Stimulated activated effector memory CD8-positive, alpha-beta T cell treated with anti-CD3 and anti-CD28 coated beads, Interleukin-12 subunit alpha, Interleukin-12 subunit beta, amount 100 ng/mL, for 72 hours (primary cell): Measurements from ENCODE around the gene SRSF3.
A peak's percentile ranks its signal among the peaks of the same experiment; 100 is the strongest.
"Not testable (repeated sequence)": the region's sequence is repeated elsewhere in the genome, so short reads cannot be mapped to it uniquely, and the experiment has no call there.

ENCODE experiments used
- ATAC-seq: fragments of 150-1000 bp; cut with Tn5 transposase; 2 replicates; pipeline ENCODE4 v1.10.0; 2021
- DNase-seq, 2 donors: peaks; one replicate each; pipeline ENCODE4 v3.0.0; 2021 to 2022; ENCODE audit warnings: low spot score in 2 of 2
- H3K27ac Mint-ChIP-seq: one replicate; pipeline ENCODE4 v1.8.0; 2022; ENCODE audit warnings: mild to moderate bottlenecking, mixed read lengths
- H3K36me3 Mint-ChIP-seq: one replicate; pipeline ENCODE4 v1.8.0; 2022; ENCODE audit warnings: mild to moderate bottlenecking, mixed read lengths
- H3K4me1 Mint-ChIP-seq: one replicate; pipeline ENCODE4 v1.8.0; 2022; ENCODE audit warnings: mixed read lengths
- H3K4me3 Mint-ChIP-seq: one replicate; pipeline ENCODE4 v1.8.0; 2022; ENCODE audit warnings: mild to moderate bottlenecking, mixed read lengths
- H3K9me3 Mint-ChIP-seq: one replicate; pipeline ENCODE4 v1.8.0; 2022; ENCODE audit warnings: mixed read lengths

The SRSF3 gene

GRCh38 chr6:36593569-36594028 is 563 bp upstream of the SRSF3 start:
- Mint-ChIP-seq H3K4me1 (peaks cover 44% of the 10 kb centered on the region), H3K9me3 (no peaks in the 10 kb centered on the region), H3K27ac (peak overlapping the region; percentile 99), H3K4me3 (peak overlapping the region; percentile 81), H3K36me3 (peaks cover 54% of the 10 kb centered on the region)
- DNase-seq (peak in 1 of 2 donors; percentile 33), ATAC-seq (peak; percentile 51)

- Mint-ChIP-seq H3K9me3 (no peaks in the 10 kb centered on the region), H3K4me3 (peak overlapping the region; percentile 81), H3K4me1 (peaks cover 59% of the 10 kb centered on the region), H3K27ac (peak overlapping the region; percentile 99), H3K36me3 (peaks cover 69% of the 10 kb centered on the region)
- ATAC-seq (no peak), DNase-seq (no peak)
Observed at GRCh38 chr6:36594816-36595643, 868 bp downstream of the SRSF3 start.

GRCh38 chr6:36596356-36596755 is 2.2 kb downstream of the SRSF3 start:
- no peak for DNase-seq
- Mint-ChIP-seq H3K36me3 (peaks cover 82% of the 10 kb centered on the region), H3K4me1 (peaks cover 63% of the 10 kb centered on the region), H3K4me3 (peak overlapping the region; percentile 81), H3K27ac (peak overlapping the region; percentile 99), H3K9me3 (no peaks in the 10 kb centered on the region)
- ATAC-seq: no peak

- Mint-ChIP-seq H3K36me3 (peaks cover 96% of the 10 kb centered on the region), H3K4me1 (peaks cover 66% of the 10 kb centered on the region), H3K4me3 (peak overlapping the region; percentile 81), H3K27ac (peak overlapping the region; percentile 99), H3K9me3 (no peaks in the 10 kb centered on the region)
- no peak for ATAC-seq
- DNase-seq: no peak
Observed at GRCh38 chr6:36597775-36598174, 3.6 kb downstream of the SRSF3 start.

GRCh38 chr6:36598326-36598725 is 4.2 kb downstream of the SRSF3 start:
- Mint-ChIP-seq H3K4me3 (peak overlapping the region; percentile 81), H3K9me3 (no peaks in the 10 kb centered on the region), H3K27ac (peak overlapping the region; percentile 99), H3K36me3 (peaks cover 100% of the 10 kb centered on the region), H3K4me1 (peaks cover 66% of the 10 kb centered on the region)
- DNase-seq: no peak
- no peak for ATAC-seq

- peaks cover 67% of the 10 kb centered on the region for H3K4me1 Mint-ChIP-seq
- H3K36me3 Mint-ChIP-seq: peaks cover 100% of the 10 kb centered on the region
- ATAC-seq: no peak
- peak overlapping the region; percentile 99 for H3K27ac Mint-ChIP-seq
- peak overlapping the region; percentile 81 for H3K4me3 Mint-ChIP-seq
- no peak for DNase-seq
- no peaks in the 10 kb centered on the region for H3K9me3 Mint-ChIP-seq
Observed at GRCh38 chr6:36598739-36599318, 4.7 kb downstream of the SRSF3 start.

GRCh38 chr6:36599791-36600209 is 5.6 kb downstream of the SRSF3 start:
- ATAC-seq: peak; percentile 91
- H3K4me1 Mint-ChIP-seq: peaks cover 71% of the 10 kb centered on the region
- peaks cover 100% of the 10 kb centered on the region for H3K36me3 Mint-ChIP-seq
- DNase-seq: peak; percentile 40 to 76
- H3K27ac Mint-ChIP-seq: peak overlapping the region; percentile 99
- H3K4me3 Mint-ChIP-seq: peak overlapping the region; percentile 81
- no peaks in the 10 kb centered on the region for H3K9me3 Mint-ChIP-seq

- Mint-ChIP-seq H3K4me3 (peak overlapping the region; percentile 81), H3K36me3 (peaks cover 100% of the 10 kb centered on the region), H3K9me3 (no peaks in the 10 kb centered on the region), H3K4me1 (peaks cover 79% of the 10 kb centered on the region), H3K27ac (peak overlapping the region; percentile 99)
- DNase-seq (no peak), ATAC-seq (no peak)
Observed at GRCh38 chr6:36600564-36601146, 6.5 kb downstream of the SRSF3 start.

GRCh38 chr6:36601818-36602217 is 7.7 kb downstream of the SRSF3 start:
- Mint-ChIP-seq H3K4me1 (peaks cover 80% of the 10 kb centered on the region), H3K4me3 (peak overlapping the region; percentile 81), H3K36me3 (peaks cover 100% of the 10 kb centered on the region), H3K27ac (peak overlapping the region; percentile 20)
- not testable (repeated sequence) for H3K9me3 Mint-ChIP-seq, DNase-seq, ATAC-seq

GRCh38 chr6:36603222-36604089 is 9.3 kb downstream of the SRSF3 start:
- peaks cover 76% of the 10 kb centered on the region for H3K4me1 Mint-ChIP-seq
- peak overlapping the region; percentile 69 for H3K27ac Mint-ChIP-seq
- H3K36me3 Mint-ChIP-seq: peaks cover 100% of the 10 kb centered on the region
- ATAC-seq (no peak), DNase-seq (no peak)
- no peaks in the 10 kb centered on the region for H3K9me3 Mint-ChIP-seq
- no peak overlapping the region for H3K4me3 Mint-ChIP-seq

- H3K27ac Mint-ChIP-seq: peak overlapping the region; percentile 69
- ATAC-seq: no peak
Observed at GRCh38 chr6:36604090-36605060, 10.2 kb downstream of the SRSF3 start.

GRCh38 chr6:36605143-36605542 is 11.0 kb downstream of the SRSF3 start:
- peaks cover 74% of the 10 kb centered on the region for H3K4me1 Mint-ChIP-seq
- H3K9me3 Mint-ChIP-seq: no peaks in the 10 kb centered on the region
- ATAC-seq: no peak
- DNase-seq: no peak
- H3K4me3 Mint-ChIP-seq: no peak overlapping the region
- peak overlapping the region; percentile 69 for H3K27ac Mint-ChIP-seq
- H3K36me3 Mint-ChIP-seq: peaks cover 100% of the 10 kb centered on the region

More at GRCh38 chr6:36604090-36605060, 10.2 kb downstream of the SRSF3 start:
- H3K4me3 Mint-ChIP-seq: no peak overlapping the region
- peaks cover 100% of the 10 kb centered on the region for H3K36me3 Mint-ChIP-seq
- DNase-seq: no peak
- H3K4me1 Mint-ChIP-seq: peaks cover 75% of the 10 kb centered on the region
- H3K9me3 Mint-ChIP-seq: no peaks in the 10 kb centered on the region

- no peak overlapping the region for H3K4me3 Mint-ChIP-seq
- H3K9me3 Mint-ChIP-seq: no peaks in the 10 kb centered on the region
- H3K27ac Mint-ChIP-seq: peak overlapping the region; percentile 69
- H3K36me3 Mint-ChIP-seq: peaks cover 100% of the 10 kb centered on the region
- ATAC-seq (no peak), DNase-seq (no peak)
- peaks cover 71% of the 10 kb centered on the region for H3K4me1 Mint-ChIP-seq
Observed at GRCh38 chr6:36605560-36606391, 11.6 kb downstream of the SRSF3 start.
